Measurements from ENCODE around the gene HAP1. TPM values are rescaled to one million over a fixed set of nuclear protein-coding genes. Genes with fewer than 3 reads are reported as not detected.

The HAP1 gene
- total RNA-seq, 1 experiment from 2014 or later = 3.2 TPM

- Histone ChIP-seq H3K4me3 (ENCODE audit: low read depth, low read length) (no peak overlapping the region), H3K36me3 (ENCODE audit: control insufficient read depth, insufficient read depth, low read length) (peaks cover 33% of the 10 kb centered on the region), H3K4me1 (no peaks in the 10 kb centered on the region), H3K9me3 (no peaks in the 10 kb centered on the region), H3K27me3 (replicated peaks; ENCODE audit: control insufficient read depth, insufficient read depth, low read length) (no peaks in the 10 kb centered on the region)
- ChIA-PET CTCF (no interaction called here), POLR2A (interaction anchor here (0.5 to 2.3 kb wide), 3 partner anchors 23 to 901 kb away, joined by 3 to 12 read pairs (median 4); partner anchors contain the start of gene JUP)
- no peaks in the 10 kb centered on the region for H3K4me1 Mint-ChIP-seq (ENCODE audit: low read depth, unreplicated experiment)
- H3K9me3 Mint-ChIP-seq (ENCODE audit: unreplicated experiment) = no peaks in the 10 kb centered on the region
- H3K36me3 Mint-ChIP-seq (ENCODE audit: insufficient read depth, unreplicated experiment) = peaks cover 99% of the 10 kb centered on the region
- intact Hi-C loops (cut with micrococcal nuclease; ENCODE audit: unreplicated experiment) = no loop called here
- BruUV-seq (replicated peaks) = no TSS peak
- peak overlapping the region; percentile 55 for H3K27ac Mint-ChIP-seq (ENCODE audit: unreplicated experiment)
- no peaks in the 10 kb centered on the region for H3K27me3 Mint-ChIP-seq (ENCODE audit: insufficient read depth, unreplicated experiment)
- no peak for TF ChIP-seq CTCF (IDR thresholded peaks at IDR 0.05; ENCODE audit: insufficient read depth in 1 of 2, low read depth in 1 of 2, low read length in 1 of 2, severe bottlenecking in 1 of 2, unreplicated experiment in 1 of 2)
- no peak for DNase-seq
- H3K4me3 Mint-ChIP-seq (ENCODE audit: unreplicated experiment) = no peak overlapping the region
Observed at GRCh38 chr17:41762841-41763240, 28.4 kb upstream of the HAP1 start.

- ChIA-PET CTCF (no interaction called here), POLR2A (interaction anchor here (0.5 to 2.3 kb wide), 3 partner anchors 24 to 901 kb away, joined by 3 to 12 read pairs (median 4); partner anchors contain the start of gene JUP)
Observed at GRCh38 chr17:41762391-41762790, 27.9 kb upstream of the HAP1 start.

GRCh38 chr17:41760878-41761277 is 26.4 kb upstream of the HAP1 start:
- no peak overlapping the region for H3K27ac Mint-ChIP-seq (ENCODE audit: unreplicated experiment)

More at GRCh38 chr17:41762391-41762790, 27.9 kb upstream of the HAP1 start:
- H3K9me3 ChIP-seq = no peaks in the 10 kb centered on the region
- TF ChIP-seq CTCF (IDR thresholded peaks at IDR 0.05; ENCODE audit: insufficient read depth in 1 of 2, low read depth in 1 of 2, low read length in 1 of 2, severe bottlenecking in 1 of 2, unreplicated experiment in 1 of 2) = no peak
- H3K27me3 ChIP-seq (replicated peaks; ENCODE audit: control insufficient read depth, insufficient read depth, low read length) = no peaks in the 10 kb centered on the region
- intact Hi-C loops (cut with micrococcal nuclease; ENCODE audit: unreplicated experiment) = no loop called here
- H3K9me3 Mint-ChIP-seq (ENCODE audit: unreplicated experiment) = no peaks in the 10 kb centered on the region
- no TSS peak for BruUV-seq (replicated peaks)
- no peaks in the 10 kb centered on the region for H3K27me3 Mint-ChIP-seq (ENCODE audit: insufficient read depth, unreplicated experiment)
- H3K4me3 ChIP-seq (ENCODE audit: low read depth, low read length) = no peak overlapping the region
- H3K36me3 Mint-ChIP-seq (ENCODE audit: insufficient read depth, unreplicated experiment) = peaks cover 99% of the 10 kb centered on the region
- H3K4me3 Mint-ChIP-seq (ENCODE audit: unreplicated experiment) = no peak overlapping the region
- H3K36me3 ChIP-seq (ENCODE audit: control insufficient read depth, insufficient read depth, low read length) = peaks cover 29% of the 10 kb centered on the region
- H3K4me1 ChIP-seq = no peaks in the 10 kb centered on the region
- no peak for DNase-seq
- no peak overlapping the region for H3K27ac Mint-ChIP-seq (ENCODE audit: unreplicated experiment)
- H3K4me1 Mint-ChIP-seq (ENCODE audit: low read depth, unreplicated experiment) = no peaks in the 10 kb centered on the region

More at GRCh38 chr17:41760878-41761277, 26.4 kb upstream of the HAP1 start:
- Mint-ChIP-seq H3K4me1 (ENCODE audit: low read depth, unreplicated experiment) (no peaks in the 10 kb centered on the region), H3K9me3 (ENCODE audit: unreplicated experiment) (no peaks in the 10 kb centered on the region), H3K4me3 (ENCODE audit: unreplicated experiment) (no peak overlapping the region), H3K27me3 (ENCODE audit: insufficient read depth, unreplicated experiment) (no peaks in the 10 kb centered on the region), H3K36me3 (ENCODE audit: insufficient read depth, unreplicated experiment) (peaks cover 99% of the 10 kb centered on the region)
- intact Hi-C loops (cut with micrococcal nuclease; ENCODE audit: unreplicated experiment) = no loop called here
- Histone ChIP-seq H3K9me3 (no peaks in the 10 kb centered on the region), H3K4me1 (no peaks in the 10 kb centered on the region), H3K4me3 (ENCODE audit: low read depth, low read length) (no peak overlapping the region), H3K27me3 (replicated peaks; ENCODE audit: control insufficient read depth, insufficient read depth, low read length) (no peaks in the 10 kb centered on the region), H3K36me3 (ENCODE audit: control insufficient read depth, insufficient read depth, low read length) (peaks cover 30% of the 10 kb centered on the region)
- POLR2A ChIA-PET = no interaction called here
- CTCF ChIA-PET = no interaction called here
- DNase-seq = no peak
- BruUV-seq (replicated peaks) = no TSS peak
- TF ChIP-seq CTCF (IDR thresholded peaks at IDR 0.05; ENCODE audit: insufficient read depth in 1 of 2, low read depth in 1 of 2, low read length in 1 of 2, severe bottlenecking in 1 of 2, unreplicated experiment in 1 of 2) = no peak

All from Caco-2 (cell line).